ENCODE data around the gene PCDHB12. TPM values are rescaled to one million over a fixed set of nuclear protein-coding genes. Genes with fewer than 3 reads are reported as not detected.

The PCDHB12 gene
- total and polyA plus RNA-seq, 3 experiments from 2014 or later, result not detected

DNA sequence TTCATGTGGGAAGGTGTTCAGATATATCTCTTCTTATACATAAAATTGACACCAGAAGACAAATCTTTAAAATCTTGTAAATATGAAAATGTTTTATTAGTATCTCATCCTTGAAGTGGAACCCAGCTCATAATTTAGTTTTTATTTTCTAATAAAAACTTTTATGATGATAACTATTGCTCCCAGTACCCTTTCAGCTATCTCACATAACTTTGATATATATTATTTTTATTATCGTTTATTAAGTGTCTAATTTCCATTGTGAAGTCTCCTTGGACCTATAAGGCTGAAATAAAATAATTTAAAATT lies 52.7 kb downstream of the PCDHB12 start:
- POLR2A ChIA-PET, result no interaction called here

More for the DNA sequence above, 52.7 kb downstream of the PCDHB12 start:
- no peaks in the 10 kb centered on the region for H3K4me1 ChIP-seq (ENCODE audit: insufficient read depth, low read length)
- Mint-ChIP-seq H3K27me3 (no peaks in the 10 kb centered on the region), H3K4me1 (no peaks in the 10 kb centered on the region), H3K36me3 (peaks cover 6 to 36% (median 34%) of the 10 kb centered on the region in 3 donors), H3K4me3 (no peak overlapping the region), H3K27ac (no peak overlapping the region), H3K9me3 (peaks cover 71 to 98% (median 91%) of the 10 kb centered on the region in 5 donors)
- peaks cover 49% of the 10 kb centered on the region for H3K9me3 ChIP-seq (ENCODE audit: low read length)
- H3K36me3 ChIP-seq (ENCODE audit: insufficient read depth, low read length), result no peaks in the 10 kb centered on the region
- DNase-seq, result no peak
- no peak overlapping the region for H3K27ac ChIP-seq (ENCODE audit: low read depth, low read length)
- no peaks in the 10 kb centered on the region for H3K27me3 ChIP-seq (ENCODE audit: insufficient read depth, low read length, poor library complexity, severe bottlenecking)
- no peak overlapping the region for H3K4me3 ChIP-seq (ENCODE audit: low read length)
- CTCF ChIA-PET, result interaction anchor here (1.4 kb wide), 1 partner anchor 9 kb away, joined by 3 read pairs; no protein-coding TSS in a partner anchor

Other genes with a start within 250 kb of the PCDHB12 start
Only the 30 nearest of the 37 such genes appear.
- gene PCDHB1, start 157.3 kb upstream of the PCDHB12 start, total RNA-seq, result not detected
- not detected for gene PCDHB1, start 157.3 kb upstream of the PCDHB12 start, polyA plus RNA-seq
- gene PCDHB2, start 114.1 kb upstream of the PCDHB12 start, total RNA-seq, result not detected
- gene PCDHB2, start 114.1 kb upstream of the PCDHB12 start, polyA plus RNA-seq, result not detected
- not detected for gene PCDHB3, start 108.2 kb upstream of the PCDHB12 start, total RNA-seq
- not detected for gene PCDHB3, start 108.2 kb upstream of the PCDHB12 start, polyA plus RNA-seq
- not detected for gene PCDHB4, start 86.9 kb upstream of the PCDHB12 start, total RNA-seq
- not detected for gene PCDHB4, start 86.9 kb upstream of the PCDHB12 start, polyA plus RNA-seq
- gene PCDHB5, start 73.5 kb upstream of the PCDHB12 start, total RNA-seq, result not detected
- gene PCDHB5, start 73.5 kb upstream of the PCDHB12 start, polyA plus RNA-seq, result not detected
- gene PCDHB6, start 58.7 kb upstream of the PCDHB12 start, total RNA-seq, result not detected
- not detected for gene PCDHB6, start 58.7 kb upstream of the PCDHB12 start, polyA plus RNA-seq
- gene PCDHB7, start 36.1 kb upstream of the PCDHB12 start, total RNA-seq, result not detected
- not detected for gene PCDHB7, start 36.1 kb upstream of the PCDHB12 start, polyA plus RNA-seq
- not detected for gene PCDHB8, start 30.9 kb upstream of the PCDHB12 start, total RNA-seq
- gene PCDHB8, start 30.9 kb upstream of the PCDHB12 start, polyA plus RNA-seq, result not detected
- not detected for gene PCDHB16, start 26.3 kb upstream of the PCDHB12 start, total RNA-seq
- gene PCDHB16, start 26.3 kb upstream of the PCDHB12 start, polyA plus RNA-seq, result not detected
- gene PCDHB9, start 21.6 kb upstream of the PCDHB12 start, total RNA-seq, result not detected
- not detected for gene PCDHB9, start 21.6 kb upstream of the PCDHB12 start, polyA plus RNA-seq
- gene PCDHB10, start 16.4 kb upstream of the PCDHB12 start, total RNA-seq, result not detected
- gene PCDHB10, start 16.4 kb upstream of the PCDHB12 start, polyA plus RNA-seq, result not detected
- gene PCDHB11, start 9.1 kb upstream of the PCDHB12 start, total RNA-seq, result not detected
- gene PCDHB11, start 9.1 kb upstream of the PCDHB12 start, polyA plus RNA-seq, result not detected
- gene PCDHB13, start 5.2 kb downstream of the PCDHB12 start, total RNA-seq, result under 1 TPM in 1 of 2 experiments, not detected in 1; 0.04 TPM
- not detected for gene PCDHB13, start 5.2 kb downstream of the PCDHB12 start, polyA plus RNA-seq
- under 1 TPM in 1 of 2 experiments, not detected in 1; 0.09 TPM for gene PCDHB14, start 14.6 kb downstream of the PCDHB12 start, total RNA-seq
- not detected for gene PCDHB14, start 14.6 kb downstream of the PCDHB12 start, polyA plus RNA-seq
- not detected for gene PCDHB15, start 36.7 kb downstream of the PCDHB12 start, total RNA-seq
- gene PCDHB15, start 36.7 kb downstream of the PCDHB12 start, polyA plus RNA-seq, result not detected
- under 1 TPM; 0.31 to 0.35 TPM for gene SLC25A2, start 95.3 kb downstream of the PCDHB12 start, total RNA-seq
- not detected for gene SLC25A2, start 95.3 kb downstream of the PCDHB12 start, polyA plus RNA-seq
- 10 to 100 TPM; 70.9 to 72.2 TPM for gene TAF7, start 112.1 kb downstream of the PCDHB12 start, total RNA-seq
- gene TAF7, start 112.1 kb downstream of the PCDHB12 start, polyA plus RNA-seq, result 196 TPM
- gene PCDHGA1, start 121.8 kb downstream of the PCDHB12 start, total RNA-seq, result under 1 TPM; 0.07 to 0.09 TPM
- gene PCDHGA1, start 121.8 kb downstream of the PCDHB12 start, polyA plus RNA-seq, result not detected
- under 1 TPM in 1 of 2 experiments, not detected in 1; 0.07 TPM for gene PCDHGA2, start 130.0 kb downstream of the PCDHB12 start, total RNA-seq
- gene PCDHGA2, start 130.0 kb downstream of the PCDHB12 start, polyA plus RNA-seq, result not detected
- not detected for gene PCDHGA3, start 135.1 kb downstream of the PCDHB12 start, total RNA-seq
- not detected for gene PCDHGA3, start 135.1 kb downstream of the PCDHB12 start, polyA plus RNA-seq
- gene PCDHGB1, start 141.4 kb downstream of the PCDHB12 start, total RNA-seq, result not detected
- gene PCDHGB1, start 141.4 kb downstream of the PCDHB12 start, polyA plus RNA-seq, result not detected
- gene PCDHGA4, start 146.3 kb downstream of the PCDHB12 start, total RNA-seq, result under 1 TPM; 0.09 to 0.16 TPM
- not detected for gene PCDHGA4, start 146.3 kb downstream of the PCDHB12 start, polyA plus RNA-seq
- under 1 TPM; 0.33 to 0.40 TPM for gene PCDHGB2, start 151.3 kb downstream of the PCDHB12 start, total RNA-seq
- 0.09 TPM for gene PCDHGB2, start 151.3 kb downstream of the PCDHB12 start, polyA plus RNA-seq
- under 1 TPM; 0.09 to 0.11 TPM for gene PCDHGA5, start 155.4 kb downstream of the PCDHB12 start, total RNA-seq
- gene PCDHGA5, start 155.4 kb downstream of the PCDHB12 start, polyA plus RNA-seq, result not detected
- gene PCDHGB3, start 161.5 kb downstream of the PCDHB12 start, total RNA-seq, result under 1 TPM; 0.18 to 0.28 TPM
- not detected for gene PCDHGB3, start 161.5 kb downstream of the PCDHB12 start, polyA plus RNA-seq
- gene PCDHGA6, start 165.2 kb downstream of the PCDHB12 start, total RNA-seq, result under 1 TPM; 0.15 to 0.22 TPM
- gene PCDHGA6, start 165.2 kb downstream of the PCDHB12 start, polyA plus RNA-seq, result 0.06 TPM
- under 1 TPM in 1 of 2 experiments, not detected in 1; 0.09 TPM for gene PCDHGA7, start 174.0 kb downstream of the PCDHB12 start, total RNA-seq
- not detected for gene PCDHGA7, start 174.0 kb downstream of the PCDHB12 start, polyA plus RNA-seq
- under 1 TPM in 1 of 2 experiments, not detected in 1; 0.13 TPM for gene PCDHGB4, start 179.0 kb downstream of the PCDHB12 start, total RNA-seq
- gene PCDHGB4, start 179.0 kb downstream of the PCDHB12 start, polyA plus RNA-seq, result 0.08 TPM
- gene PCDHGA8, start 183.9 kb downstream of the PCDHB12 start, total RNA-seq, result under 1 TPM in 1 of 2 experiments, not detected in 1; 0.04 TPM
- gene PCDHGA8, start 183.9 kb downstream of the PCDHB12 start, polyA plus RNA-seq, result not detected
- gene PCDHGB5, start 189.2 kb downstream of the PCDHB12 start, total RNA-seq, result under 1 TPM; 0.22 to 0.27 TPM
- gene PCDHGB5, start 189.2 kb downstream of the PCDHB12 start, polyA plus RNA-seq, result 0.14 TPM